GM15510 (cell line): ENCODE data around the gene LAMP1.

Source experiments
- POLR2A ChIP-seq: IDR thresholded peaks from 3 replicates; pipeline ENCODE4 v1.6.1; 2011; ENCODE audit warnings: borderline replicate concordance; ENCODE audit not compliant: insufficient read length; ENCODE audit errors: extremely low read depth

The LAMP1 gene

DNA sequence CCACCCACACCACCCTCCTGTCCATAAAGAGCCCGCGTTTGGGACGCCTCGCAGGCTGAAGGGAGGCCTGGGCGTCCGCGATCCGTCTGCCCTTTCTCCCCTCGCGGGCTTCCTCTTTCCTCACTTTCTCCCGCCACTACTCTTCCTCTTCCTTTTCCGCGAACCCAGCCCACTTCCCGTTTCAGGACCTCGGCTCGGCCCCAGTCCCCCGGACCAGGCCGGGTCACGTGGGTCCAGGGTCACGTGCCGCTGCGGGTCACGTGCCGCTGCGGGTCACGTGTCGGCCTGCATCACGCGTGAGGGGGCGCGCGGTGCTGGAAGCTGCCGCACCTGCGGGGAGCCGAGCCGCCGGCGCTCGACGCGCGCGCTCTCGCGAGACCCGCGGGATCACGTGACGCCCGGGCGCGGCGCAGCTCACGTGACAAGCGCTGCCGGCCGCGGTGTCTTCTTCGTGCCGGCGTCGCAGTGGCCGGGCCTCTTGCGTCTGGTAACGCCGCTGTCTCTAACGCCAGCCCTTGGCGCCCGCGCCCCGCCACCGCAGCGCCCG, at the start of gene LAMP1:
Gene LAMP1 (plus strand): TSS at position 417 of the 547 bp plus-strand sequence. CDS start 196 bp downstream, outside the sequence.
- peak; percentile 64 for TF ChIP-seq POLR2A

GRCh38 chr13:113252516-113253095, 44.4 kb upstream of the LAMP1 start:
- TF ChIP-seq POLR2A: no peak

DNA sequence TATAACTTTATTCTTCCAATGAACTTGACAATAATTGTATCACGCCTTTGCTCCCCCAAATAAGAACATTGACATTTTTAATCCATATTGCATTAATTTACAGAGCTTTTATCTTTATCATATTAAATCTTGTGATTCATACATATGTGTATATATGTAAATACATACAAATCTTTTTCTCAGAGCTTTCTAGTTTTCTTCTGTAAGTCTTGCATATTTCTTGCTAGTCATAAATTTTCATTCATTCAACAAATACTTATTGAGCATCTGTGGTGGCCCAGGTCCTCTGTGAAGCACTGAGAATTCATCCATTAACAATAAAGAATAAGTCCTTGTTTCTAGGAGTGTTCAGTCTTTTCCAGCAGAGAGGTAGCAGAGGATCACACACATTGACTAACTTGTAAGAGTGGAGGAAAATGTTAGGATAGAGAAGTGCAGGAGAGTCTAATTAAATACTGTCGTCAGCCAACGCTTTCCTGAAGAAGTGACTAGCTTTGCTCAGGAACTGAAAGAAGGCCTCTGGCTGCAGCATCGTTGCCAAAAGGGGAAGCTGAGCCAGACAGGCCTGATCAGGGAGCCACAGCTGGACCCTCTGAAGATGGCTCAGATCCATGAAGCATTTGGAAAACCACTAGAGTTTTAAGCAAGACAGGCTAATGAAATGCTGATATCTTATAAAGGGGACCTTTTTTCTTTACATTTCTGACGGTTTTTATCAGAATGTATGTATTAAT, 38.6 kb upstream of the LAMP1 start:
- TF ChIP-seq POLR2A: no peak

GRCh38 chr13:113260996-113261395, 36.0 kb upstream of the LAMP1 start:
- no peak for TF ChIP-seq POLR2A

GRCh38 chr13:113267642-113268405, 29.2 kb upstream of the LAMP1 start:
- no peak for TF ChIP-seq POLR2A

- TF ChIP-seq POLR2A: no peak
Observed at GRCh38 chr13:113272031-113272430, 25.0 kb upstream of the LAMP1 start.

DNA sequence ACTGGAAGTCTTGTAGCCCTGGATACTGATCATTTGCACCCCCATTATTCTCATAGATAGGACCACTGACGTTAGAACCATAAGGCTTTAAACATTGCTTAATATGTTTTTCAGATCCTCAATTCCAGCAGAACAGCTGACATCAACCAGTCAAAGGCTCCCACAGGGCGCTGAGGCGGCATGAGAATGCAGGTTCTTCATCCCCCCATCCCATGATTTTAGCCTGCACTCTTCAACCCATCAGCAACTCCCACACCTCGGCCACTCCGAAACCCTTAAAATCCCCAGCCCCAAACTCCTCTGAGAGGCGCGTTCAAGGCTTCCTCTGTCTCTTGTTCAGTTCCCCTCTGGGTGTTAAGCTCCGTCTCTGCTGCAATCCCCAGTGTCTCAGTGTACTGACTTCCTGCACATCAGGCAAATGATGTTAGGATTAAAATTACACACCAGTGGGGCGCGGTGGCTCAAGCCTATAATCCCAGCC, 24.3 kb upstream of the LAMP1 start:
- TF ChIP-seq POLR2A: no peak

DNA sequence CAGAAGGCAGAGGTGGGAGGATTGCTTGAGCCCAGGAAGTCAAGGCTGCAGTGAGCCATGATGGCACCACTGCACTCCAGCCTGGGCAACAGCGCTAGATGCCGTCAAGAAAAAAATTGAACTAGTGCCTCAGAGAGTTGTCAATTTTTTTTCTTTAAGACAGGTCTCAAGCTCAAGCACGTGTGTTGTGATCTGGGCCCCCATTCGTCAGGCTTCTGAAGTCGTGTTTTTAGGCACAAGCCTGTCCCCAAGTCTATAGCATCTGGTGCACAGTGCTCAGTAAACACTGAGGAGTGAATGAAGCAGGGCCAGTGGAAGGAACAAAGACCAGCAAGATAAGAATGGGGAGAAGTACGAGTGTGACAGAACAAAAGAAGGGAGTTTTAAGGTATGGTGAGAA, 23.7 kb upstream of the LAMP1 start:
- TF ChIP-seq POLR2A: no peak

DNA sequence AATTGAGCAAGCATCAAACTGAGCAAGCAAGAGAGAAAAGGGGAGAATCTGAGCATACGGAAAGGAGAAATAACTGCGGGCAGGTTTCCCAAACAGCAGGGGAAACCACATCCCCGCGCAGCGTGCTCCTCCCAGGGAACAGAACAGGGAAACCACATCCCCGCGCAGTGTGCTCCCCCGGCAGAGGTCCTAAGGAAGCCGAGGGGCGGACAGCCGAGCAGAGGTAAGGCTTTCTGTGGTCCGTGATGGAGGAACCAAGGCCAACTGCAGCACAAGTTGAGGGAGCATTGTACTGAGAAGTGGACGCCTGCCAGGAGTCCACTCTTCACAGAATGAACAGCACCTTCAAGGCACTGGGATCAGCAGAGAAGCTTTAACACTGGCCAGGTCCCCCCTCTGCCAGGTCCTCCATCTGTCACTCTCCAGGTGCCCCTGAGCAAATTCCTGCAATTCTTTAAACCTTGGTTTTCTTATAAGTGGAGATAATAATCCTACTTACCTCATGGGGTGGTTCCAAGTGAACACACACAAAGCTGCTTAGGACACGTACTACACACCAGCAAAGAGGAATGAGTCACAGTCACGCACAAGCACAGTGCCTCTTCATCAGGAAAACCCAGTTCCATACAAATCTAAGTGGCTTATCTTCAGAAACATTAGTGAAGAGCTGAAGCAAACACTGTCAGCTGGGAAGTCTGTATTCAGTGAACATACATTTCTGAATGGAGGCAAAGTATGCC, 23.0 kb upstream of the LAMP1 start:
- TF ChIP-seq POLR2A: no peak

- TF ChIP-seq POLR2A: no peak
Observed at GRCh38 chr13:113274721-113275120, 22.3 kb upstream of the LAMP1 start.

DNA sequence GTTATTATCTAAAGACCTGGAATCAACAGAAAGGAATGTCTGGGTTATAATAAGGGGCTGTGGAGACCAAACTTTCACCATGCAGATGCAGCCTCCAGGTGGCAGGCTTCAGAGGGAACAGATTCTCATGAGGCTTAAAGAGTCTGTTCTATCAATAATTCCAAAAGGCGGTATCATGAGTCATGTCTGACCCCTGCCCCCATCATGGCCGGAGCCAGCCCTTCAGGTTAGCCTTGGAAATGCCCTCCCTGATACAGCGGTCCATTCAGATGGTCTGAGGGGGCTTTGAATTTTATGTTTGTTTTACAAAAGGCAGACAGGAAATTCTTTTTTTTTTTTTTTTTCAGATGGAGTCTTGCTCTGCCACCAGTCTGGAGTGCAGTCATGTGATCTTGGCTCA, 21.7 kb upstream of the LAMP1 start:
- TF ChIP-seq POLR2A: no peak

DNA sequence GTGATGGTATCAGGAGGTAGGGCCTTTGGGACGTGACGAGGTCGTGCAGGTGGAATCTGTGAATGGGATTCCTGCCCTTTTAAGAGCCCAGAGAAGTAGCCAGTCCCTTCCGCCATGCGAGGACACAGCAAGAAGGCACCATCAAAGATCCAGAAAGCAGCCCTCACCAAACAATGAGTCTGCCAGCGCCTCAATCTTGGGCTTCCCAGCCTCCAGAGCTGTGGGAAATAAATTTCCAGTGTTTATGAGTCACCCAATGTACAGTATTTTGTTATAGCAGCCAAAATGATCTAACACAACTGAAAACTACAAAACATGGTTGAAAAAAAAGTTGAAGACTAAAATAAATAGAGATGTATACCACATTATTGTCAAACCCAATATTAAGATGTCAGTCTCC, 16.9 kb upstream of the LAMP1 start:
- TF ChIP-seq POLR2A: no peak

GRCh38 chr13:113283904-113284303, 13.1 kb upstream of the LAMP1 start:
- TF ChIP-seq POLR2A: no peak

GRCh38 chr13:113288880-113289279, 8.2 kb upstream of the LAMP1 start:
- no peak for TF ChIP-seq POLR2A
